22Rv1 (cell line): ENCODE data around the gene CALHM4.

Experiments
- ZFX ChIP-seq: fragments of 450-650 bp; IDR thresholded peaks from 2 replicates; pipeline ENCODE4 v1.6.1; 2017; ENCODE audit warnings: antibody characterized with exemption, borderline replicate concordance
- TF ChIP-seq, protein P1 (sequence below): fragments of 450-650 bp; IDR thresholded peaks from 2 replicates; pipeline ENCODE4 v1.5.1; 2017; ENCODE audit warnings: mild to moderate bottlenecking

DNA sequence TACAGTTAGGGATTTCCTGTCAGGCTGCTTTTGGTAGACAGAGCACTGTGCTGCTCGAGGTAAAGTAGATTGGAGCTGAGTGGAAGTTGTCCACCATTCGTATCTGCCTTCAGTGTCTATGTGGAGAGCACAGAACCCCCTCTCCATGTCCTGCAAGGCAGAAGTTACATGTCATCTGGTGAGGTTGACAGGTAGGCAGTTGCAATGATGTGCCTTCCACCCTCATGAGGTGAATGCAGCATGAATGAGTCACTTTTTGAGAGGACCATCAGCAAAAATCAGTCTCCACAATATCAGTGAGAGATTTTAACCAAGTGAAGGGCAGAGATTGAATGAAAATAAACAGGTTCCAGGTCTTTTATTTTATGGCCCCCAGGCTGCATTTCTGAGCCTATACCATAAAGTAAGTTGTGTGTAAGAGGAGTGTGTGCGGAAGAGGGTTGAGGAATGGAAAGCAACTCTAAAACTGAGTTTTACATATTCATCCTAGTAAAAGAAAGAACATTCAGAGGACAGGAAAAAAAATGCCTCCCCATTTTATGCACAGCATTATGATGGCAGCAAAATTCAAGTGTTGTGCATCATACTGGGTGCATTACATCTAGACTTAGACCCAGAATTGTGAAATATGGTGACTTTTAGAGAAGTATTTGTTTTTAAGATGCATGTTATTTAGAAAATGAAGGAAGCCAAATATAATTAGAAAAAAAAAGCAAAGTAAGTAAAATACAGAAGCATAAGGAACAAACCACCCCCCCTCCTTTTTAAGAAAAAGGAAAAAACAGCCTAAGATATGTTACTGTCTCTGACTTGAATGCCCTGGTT is 23.9 kb upstream of the CALHM4 start:
- TF ChIP-seq, protein P1, sequence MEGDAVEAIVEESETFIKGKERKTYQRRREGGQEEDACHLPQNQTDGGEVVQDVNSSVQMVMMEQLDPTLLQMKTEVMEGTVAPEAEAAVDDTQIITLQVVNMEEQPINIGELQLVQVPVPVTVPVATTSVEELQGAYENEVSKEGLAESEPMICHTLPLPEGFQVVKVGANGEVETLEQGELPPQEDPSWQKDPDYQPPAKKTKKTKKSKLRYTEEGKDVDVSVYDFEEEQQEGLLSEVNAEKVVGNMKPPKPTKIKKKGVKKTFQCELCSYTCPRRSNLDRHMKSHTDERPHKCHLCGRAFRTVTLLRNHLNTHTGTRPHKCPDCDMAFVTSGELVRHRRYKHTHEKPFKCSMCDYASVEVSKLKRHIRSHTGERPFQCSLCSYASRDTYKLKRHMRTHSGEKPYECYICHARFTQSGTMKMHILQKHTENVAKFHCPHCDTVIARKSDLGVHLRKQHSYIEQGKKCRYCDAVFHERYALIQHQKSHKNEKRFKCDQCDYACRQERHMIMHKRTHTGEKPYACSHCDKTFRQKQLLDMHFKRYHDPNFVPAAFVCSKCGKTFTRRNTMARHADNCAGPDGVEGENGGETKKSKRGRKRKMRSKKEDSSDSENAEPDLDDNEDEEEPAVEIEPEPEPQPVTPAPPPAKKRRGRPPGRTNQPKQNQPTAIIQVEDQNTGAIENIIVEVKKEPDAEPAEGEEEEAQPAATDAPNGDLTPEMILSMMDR: no peak
- no peak for TF ChIP-seq ZFX
